ENCODE results near the gene SCARB2.

SCARB2 gene

DNA sequence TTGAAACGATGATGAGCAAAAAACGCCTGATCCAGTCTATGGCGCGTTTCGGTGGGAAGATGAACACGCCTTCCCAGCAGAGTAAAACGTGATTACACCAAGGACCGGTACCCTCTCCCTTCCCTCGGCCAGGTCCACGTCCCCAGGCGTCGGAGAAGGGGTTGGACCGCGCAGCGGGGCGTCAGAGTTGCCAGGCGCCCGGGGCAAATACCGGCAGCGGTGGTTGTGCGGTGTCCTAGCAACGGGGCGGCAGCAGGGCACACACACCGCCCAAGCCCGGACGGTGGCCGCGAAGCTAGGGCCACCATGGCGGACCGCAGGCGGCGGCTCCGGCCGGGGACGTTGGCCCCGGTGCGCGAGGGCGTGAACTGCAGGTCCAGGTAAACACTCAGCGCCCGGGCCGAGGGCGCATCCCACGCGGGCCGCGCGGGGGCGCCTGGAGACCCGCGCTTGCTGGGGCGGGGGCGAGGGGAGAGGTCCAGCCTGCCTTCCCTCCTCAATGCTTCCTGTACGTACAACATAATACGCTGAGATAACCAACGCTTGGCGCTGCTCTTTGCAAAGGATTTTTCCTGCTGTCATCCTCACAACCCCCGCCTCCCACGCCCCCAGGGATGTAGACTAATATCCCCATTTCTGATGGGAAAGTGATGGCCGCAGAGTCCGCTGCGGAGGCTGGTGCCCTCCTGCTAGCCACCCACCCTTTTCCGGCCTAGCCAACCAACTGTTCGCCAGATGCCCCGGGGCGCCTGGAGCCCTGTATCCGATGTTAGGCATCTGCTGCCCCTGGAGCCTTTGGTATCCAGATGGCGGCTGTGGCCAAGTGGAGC, 38.0 kb upstream of the SCARB2 start, which contains the start of gene FAM47E:
FAM47E (plus strand) TSS at position 281 of the 830 bp plus-strand sequence; CDS start at position 307, 26 bp downstream.
- TF ChIP-seq, protein P1, sequence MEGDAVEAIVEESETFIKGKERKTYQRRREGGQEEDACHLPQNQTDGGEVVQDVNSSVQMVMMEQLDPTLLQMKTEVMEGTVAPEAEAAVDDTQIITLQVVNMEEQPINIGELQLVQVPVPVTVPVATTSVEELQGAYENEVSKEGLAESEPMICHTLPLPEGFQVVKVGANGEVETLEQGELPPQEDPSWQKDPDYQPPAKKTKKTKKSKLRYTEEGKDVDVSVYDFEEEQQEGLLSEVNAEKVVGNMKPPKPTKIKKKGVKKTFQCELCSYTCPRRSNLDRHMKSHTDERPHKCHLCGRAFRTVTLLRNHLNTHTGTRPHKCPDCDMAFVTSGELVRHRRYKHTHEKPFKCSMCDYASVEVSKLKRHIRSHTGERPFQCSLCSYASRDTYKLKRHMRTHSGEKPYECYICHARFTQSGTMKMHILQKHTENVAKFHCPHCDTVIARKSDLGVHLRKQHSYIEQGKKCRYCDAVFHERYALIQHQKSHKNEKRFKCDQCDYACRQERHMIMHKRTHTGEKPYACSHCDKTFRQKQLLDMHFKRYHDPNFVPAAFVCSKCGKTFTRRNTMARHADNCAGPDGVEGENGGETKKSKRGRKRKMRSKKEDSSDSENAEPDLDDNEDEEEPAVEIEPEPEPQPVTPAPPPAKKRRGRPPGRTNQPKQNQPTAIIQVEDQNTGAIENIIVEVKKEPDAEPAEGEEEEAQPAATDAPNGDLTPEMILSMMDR (IDR thresholded peaks at IDR 0.05; ENCODE audit: borderline replicate concordance, extremely low read depth, low read length, poor library complexity, severe bottlenecking): no peak
- no peak for TF ChIP-seq EZH2 (IDR thresholded peaks at IDR 0.05; ENCODE audit: borderline replicate concordance, low read depth, low read length, severe bottlenecking)
- Histone ChIP-seq H3K4me2 (ENCODE audit: insufficient read depth, low read length) (no peak within 1 kb of the TSS), H2AFZ (ENCODE audit: low read depth, low read length) (no peak within 1 kb of the TSS), H3K36me3 (ENCODE audit: insufficient read depth, low read length) (no peaks in the 10 kb centered on the region), H4K20me1 (ENCODE audit: insufficient read depth, low read length) (no peaks in the 10 kb centered on the region), H3K27me3 (ENCODE audit: insufficient read depth, low read length, poor library complexity) (peaks cover 4% of the 10 kb centered on the region), H3K79me2 (ENCODE audit: insufficient read depth, low read length) (no peaks in the 10 kb centered on the region), H3K4me3 (ENCODE audit: low read depth in 1 of 2, low read length in 2 of 2) (no peak within 1 kb of the TSS), H3K4me1 (ENCODE audit: insufficient read depth, low read length) (no peaks in the 10 kb centered on the region), H3K9ac (ENCODE audit: low read depth, low read length) (no peak within 1 kb of the TSS), H3K27ac (ENCODE audit: low read length) (no peak within 1 kb of the TSS), H3K9me3 (ENCODE audit: insufficient read depth, low read length, severe bottlenecking) (no peaks in the 10 kb centered on the region)
- no peak for ATAC-seq (ENCODE audit: insufficient read depth, low read depth)
- no peak for DNase-seq

DNA sequence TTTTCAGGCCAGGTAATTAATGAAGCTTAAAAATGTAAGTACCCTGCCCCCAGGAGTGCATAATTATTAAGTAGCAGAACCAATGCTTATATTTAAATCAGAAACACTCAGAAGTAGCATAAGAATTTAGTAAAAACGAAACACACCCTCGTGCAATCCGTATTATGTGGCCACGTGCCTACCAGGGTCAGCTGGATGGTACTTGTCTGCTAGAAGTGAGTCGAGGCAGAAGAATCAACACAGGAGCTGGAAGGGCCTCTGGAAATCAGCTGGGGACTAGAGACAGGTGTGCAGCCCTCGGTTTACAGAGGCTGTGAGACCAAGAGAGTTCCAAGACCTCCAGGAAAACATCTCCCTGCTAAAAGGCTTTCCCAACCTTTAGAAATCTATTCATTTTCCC, 37.3 kb upstream of the SCARB2 start:
- TF ChIP-seq, protein P1 (IDR thresholded peaks at IDR 0.05; ENCODE audit: borderline replicate concordance, extremely low read depth, low read length, poor library complexity, severe bottlenecking): no peak
- TF ChIP-seq EZH2 (IDR thresholded peaks at IDR 0.05; ENCODE audit: borderline replicate concordance, low read depth, low read length, severe bottlenecking): no peak

DNA sequence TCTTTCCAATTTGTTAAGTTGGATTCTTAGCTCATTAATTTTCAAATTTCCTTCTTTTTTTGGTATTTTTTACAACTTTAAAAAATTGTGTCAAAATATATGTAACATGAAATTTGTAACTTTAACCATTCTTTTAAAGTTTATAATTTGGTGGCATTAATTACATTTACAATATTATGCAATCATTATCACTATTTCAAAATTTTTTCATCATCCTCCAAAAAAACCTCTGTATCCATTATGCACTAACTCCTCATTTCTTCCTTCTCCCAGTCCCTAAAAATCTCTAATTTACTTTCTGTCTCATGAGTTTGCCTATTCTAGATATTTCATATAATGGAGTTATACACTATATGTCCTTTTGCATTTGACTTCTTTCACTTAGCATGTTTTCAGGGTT, 33.2 kb upstream of the SCARB2 start:
- Histone ChIP-seq H3K4me2 (ENCODE audit: insufficient read depth, low read length) (no peak overlapping the region), H3K79me2 (ENCODE audit: insufficient read depth, low read length) (no peaks in the 10 kb centered on the region), H3K4me1 (ENCODE audit: insufficient read depth, low read length) (no peaks in the 10 kb centered on the region), H3K36me3 (ENCODE audit: insufficient read depth, low read length) (no peaks in the 10 kb centered on the region), H2AFZ (ENCODE audit: low read depth, low read length) (no peak overlapping the region), H3K9me3 (ENCODE audit: insufficient read depth, low read length, severe bottlenecking) (no peaks in the 10 kb centered on the region), H3K27me3 (ENCODE audit: insufficient read depth, low read length, poor library complexity) (peaks cover 6% of the 10 kb centered on the region), H3K9ac (ENCODE audit: low read depth, low read length) (no peak overlapping the region), H4K20me1 (ENCODE audit: insufficient read depth, low read length) (no peaks in the 10 kb centered on the region), H3K4me3 (ENCODE audit: low read depth in 1 of 2, low read length in 2 of 2) (no peak overlapping the region), H3K27ac (ENCODE audit: low read length) (no peak overlapping the region)
- ATAC-seq (ENCODE audit: insufficient read depth, low read depth): no peak
- TF ChIP-seq, protein P1 (IDR thresholded peaks at IDR 0.05; ENCODE audit: borderline replicate concordance, extremely low read depth, low read length, poor library complexity, severe bottlenecking): no peak
- no peak for TF ChIP-seq EZH2 (IDR thresholded peaks at IDR 0.05; ENCODE audit: borderline replicate concordance, low read depth, low read length, severe bottlenecking)
- no peak for DNase-seq

More for the DNA sequence above, 37.3 kb upstream of the SCARB2 start:
- H3K27me3 ChIP-seq (ENCODE audit: insufficient read depth, low read length, poor library complexity): peaks cover 4% of the 10 kb centered on the region
- no peaks in the 10 kb centered on the region for H3K4me1 ChIP-seq (ENCODE audit: insufficient read depth, low read length)
- ATAC-seq (ENCODE audit: insufficient read depth, low read depth): no peak
- no peak overlapping the region for H2AFZ ChIP-seq (ENCODE audit: low read depth, low read length)
- no peak overlapping the region for H3K27ac ChIP-seq (ENCODE audit: low read length)
- no peaks in the 10 kb centered on the region for H3K9me3 ChIP-seq (ENCODE audit: insufficient read depth, low read length, severe bottlenecking)
- no peaks in the 10 kb centered on the region for H4K20me1 ChIP-seq (ENCODE audit: insufficient read depth, low read length)
- H3K4me3 ChIP-seq (ENCODE audit: low read depth in 1 of 2, low read length in 2 of 2): no peak overlapping the region
- H3K9ac ChIP-seq (ENCODE audit: low read depth, low read length): no peak overlapping the region
- H3K79me2 ChIP-seq (ENCODE audit: insufficient read depth, low read length): no peaks in the 10 kb centered on the region
- H3K4me2 ChIP-seq (ENCODE audit: insufficient read depth, low read length): no peak overlapping the region
- DNase-seq: no peak
- no peaks in the 10 kb centered on the region for H3K36me3 ChIP-seq (ENCODE audit: insufficient read depth, low read length)
